ENCODE data around the gene FAM177A1. TPM values are rescaled to one million over a fixed set of nuclear protein-coding genes. Genes with fewer than 3 reads are reported as not detected.

Gene FAM177A1
- total and polyA plus RNA-seq, 10 of the 15 experiments (the other 5 are each of a cell fraction or from before 2014, with no cell fraction given): 5.3 to 38.6 (median 20.7) TPM

DNA sequence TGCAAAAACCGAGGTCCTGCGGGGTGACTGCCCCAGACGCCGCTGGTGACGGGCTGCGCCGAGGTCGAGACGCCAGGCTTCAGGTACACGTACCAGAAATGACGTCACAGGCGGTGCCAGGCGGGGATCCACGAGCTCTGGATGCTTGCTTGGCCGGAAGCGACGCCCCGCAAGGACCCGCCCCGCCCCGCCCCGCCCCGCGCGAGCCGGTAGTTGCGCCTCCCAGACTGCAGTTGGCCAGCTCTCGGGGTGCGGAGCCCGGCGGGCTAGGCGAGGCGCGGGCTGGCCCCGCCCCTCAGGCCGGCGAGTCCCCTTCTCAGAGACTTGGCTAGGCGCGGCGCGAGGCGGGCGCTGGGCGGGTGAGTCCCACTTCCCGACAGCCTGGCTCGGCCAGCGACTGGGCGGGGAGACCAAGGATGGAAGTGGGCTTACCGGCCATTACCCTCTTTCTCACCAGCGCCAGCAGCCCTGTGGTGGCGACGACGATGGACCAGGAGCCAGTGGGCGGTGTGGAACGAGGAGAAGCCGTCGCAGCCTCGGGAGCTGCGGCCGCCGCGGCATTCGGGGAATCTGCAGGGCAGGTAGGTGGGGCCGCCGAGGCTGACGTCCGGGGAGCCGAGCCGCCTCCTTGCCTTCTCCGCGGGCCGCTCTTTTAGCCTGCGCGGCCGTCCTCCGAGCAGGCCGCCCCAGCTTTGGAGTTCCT is at the start of gene FAM177A1 (continued):
- TF ChIP-seq, protein P1, sequence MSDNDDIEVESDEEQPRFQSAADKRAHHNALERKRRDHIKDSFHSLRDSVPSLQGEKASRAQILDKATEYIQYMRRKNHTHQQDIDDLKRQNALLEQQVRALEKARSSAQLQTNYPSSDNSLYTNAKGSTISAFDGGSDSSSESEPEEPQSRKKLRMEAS (IDR thresholded peaks at IDR 0.05; ENCODE audit: low read depth, low read length): no peak; the same call in 1 of the 2 replicates
- TF ChIP-seq RUNX3 (IDR thresholded peaks at IDR 0.05; ENCODE audit: low read length): no peak
- TF ChIP-seq ASH2L (IDR thresholded peaks at IDR 0.05; ENCODE audit: borderline replicate concordance, low read depth): 0 out of 2 replicates have a peak, but pooled peaks have one; percentile 58
- peak; percentile 47; the same call in 1 of the 2 replicates for TF ChIP-seq TBL1XR1 (IDR thresholded peaks at IDR 0.05; ENCODE audit: low read depth, low read length)
- TF ChIP-seq MEF2A (IDR thresholded peaks at IDR 0.05; ENCODE audit: insufficient read depth, low read depth, low read length): no peak
- TF ChIP-seq SUPT20H (IDR thresholded peaks at IDR 0.05; ENCODE audit: borderline replicate concordance, control insufficient read depth, low read depth, low read length): no peak
- TF ChIP-seq, protein P2, sequence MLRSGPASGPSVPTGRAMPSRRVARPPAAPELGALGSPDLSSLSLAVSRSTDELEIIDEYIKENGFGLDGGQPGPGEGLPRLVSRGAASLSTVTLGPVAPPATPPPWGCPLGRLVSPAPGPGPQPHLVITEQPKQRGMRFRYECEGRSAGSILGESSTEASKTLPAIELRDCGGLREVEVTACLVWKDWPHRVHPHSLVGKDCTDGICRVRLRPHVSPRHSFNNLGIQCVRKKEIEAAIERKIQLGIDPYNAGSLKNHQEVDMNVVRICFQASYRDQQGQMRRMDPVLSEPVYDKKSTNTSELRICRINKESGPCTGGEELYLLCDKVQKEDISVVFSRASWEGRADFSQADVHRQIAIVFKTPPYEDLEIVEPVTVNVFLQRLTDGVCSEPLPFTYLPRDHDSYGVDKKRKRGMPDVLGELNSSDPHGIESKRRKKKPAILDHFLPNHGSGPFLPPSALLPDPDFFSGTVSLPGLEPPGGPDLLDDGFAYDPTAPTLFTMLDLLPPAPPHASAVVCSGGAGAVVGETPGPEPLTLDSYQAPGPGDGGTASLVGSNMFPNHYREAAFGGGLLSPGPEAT (IDR thresholded peaks at IDR 0.05; ENCODE audit: low read depth): peak; percentile 34; the same call in 1 of the 2 replicates
- TF ChIP-seq CUX1 (IDR thresholded peaks at IDR 0.05; ENCODE audit: insufficient replicate concordance, low read depth, low read length): no peak
- peak; percentile 87 for TF ChIP-seq LARP7 (IDR thresholded peaks at IDR 0.05)
- TF ChIP-seq, protein P3, sequence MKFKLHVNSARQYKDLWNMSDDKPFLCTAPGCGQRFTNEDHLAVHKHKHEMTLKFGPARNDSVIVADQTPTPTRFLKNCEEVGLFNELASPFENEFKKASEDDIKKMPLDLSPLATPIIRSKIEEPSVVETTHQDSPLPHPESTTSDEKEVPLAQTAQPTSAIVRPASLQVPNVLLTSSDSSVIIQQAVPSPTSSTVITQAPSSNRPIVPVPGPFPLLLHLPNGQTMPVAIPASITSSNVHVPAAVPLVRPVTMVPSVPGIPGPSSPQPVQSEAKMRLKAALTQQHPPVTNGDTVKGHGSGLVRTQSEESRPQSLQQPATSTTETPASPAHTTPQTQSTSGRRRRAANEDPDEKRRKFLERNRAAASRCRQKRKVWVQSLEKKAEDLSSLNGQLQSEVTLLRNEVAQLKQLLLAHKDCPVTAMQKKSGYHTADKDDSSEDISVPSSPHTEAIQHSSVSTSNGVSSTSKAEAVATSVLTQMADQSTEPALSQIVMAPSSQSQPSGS (IDR thresholded peaks at IDR 0.05; ENCODE audit: low read length): no peak; the same call in 1 of the 2 replicates
- TF ChIP-seq ZNF24 (IDR thresholded peaks at IDR 0.05): no peak
- TF ChIP-seq BACH1 (IDR thresholded peaks at IDR 0.05; ENCODE audit: borderline replicate concordance): peak; percentile 83
- TF ChIP-seq SMC3 (IDR thresholded peaks at IDR 0.05; ENCODE audit: borderline replicate concordance, low read length): 0 out of 2 replicates have a peak, but pooled peaks have one; percentile 8
- no peak for TF ChIP-seq BCL11A (IDR thresholded peaks at IDR 0.05; ENCODE audit: low read depth, low read length)
- no peak for TF ChIP-seq SMAD1 (IDR thresholded peaks at IDR 0.05; ENCODE audit: low read depth, partially characterized antibody)
- TF ChIP-seq, protein P4, sequence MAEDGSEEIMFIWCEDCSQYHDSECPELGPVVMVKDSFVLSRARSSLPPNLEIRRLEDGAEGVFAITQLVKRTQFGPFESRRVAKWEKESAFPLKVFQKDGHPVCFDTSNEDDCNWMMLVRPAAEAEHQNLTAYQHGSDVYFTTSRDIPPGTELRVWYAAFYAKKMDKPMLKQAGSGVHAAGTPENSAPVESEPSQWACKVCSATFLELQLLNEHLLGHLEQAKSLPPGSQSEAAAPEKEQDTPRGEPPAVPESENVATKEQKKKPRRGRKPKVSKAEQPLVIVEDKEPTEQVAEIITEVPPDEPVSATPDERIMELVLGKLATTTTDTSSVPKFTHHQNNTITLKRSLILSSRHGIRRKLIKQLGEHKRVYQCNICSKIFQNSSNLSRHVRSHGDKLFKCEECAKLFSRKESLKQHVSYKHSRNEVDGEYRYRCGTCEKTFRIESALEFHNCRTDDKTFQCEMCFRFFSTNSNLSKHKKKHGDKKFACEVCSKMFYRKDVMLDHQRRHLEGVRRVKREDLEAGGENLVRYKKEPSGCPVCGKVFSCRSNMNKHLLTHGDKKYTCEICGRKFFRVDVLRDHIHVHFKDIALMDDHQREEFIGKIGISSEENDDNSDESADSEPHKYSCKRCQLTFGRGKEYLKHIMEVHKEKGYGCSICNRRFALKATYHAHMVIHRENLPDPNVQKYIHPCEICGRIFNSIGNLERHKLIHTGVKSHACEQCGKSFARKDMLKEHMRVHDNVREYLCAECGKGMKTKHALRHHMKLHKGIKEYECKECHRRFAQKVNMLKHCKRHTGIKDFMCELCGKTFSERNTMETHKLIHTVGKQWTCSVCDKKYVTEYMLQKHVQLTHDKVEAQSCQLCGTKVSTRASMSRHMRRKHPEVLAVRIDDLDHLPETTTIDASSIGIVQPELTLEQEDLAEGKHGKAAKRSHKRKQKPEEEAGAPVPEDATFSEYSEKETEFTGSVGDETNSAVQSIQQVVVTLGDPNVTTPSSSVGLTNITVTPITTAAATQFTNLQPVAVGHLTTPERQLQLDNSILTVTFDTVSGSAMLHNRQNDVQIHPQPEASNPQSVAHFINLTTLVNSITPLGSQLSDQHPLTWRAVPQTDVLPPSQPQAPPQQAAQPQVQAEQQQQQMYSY (CRISPR knock-in tag; IDR thresholded peaks at IDR 0.05): no peak
- TF ChIP-seq CHD1 (IDR thresholded peaks at IDR 0.05; ENCODE audit: low read depth, low read length): no peak

All from GM12878 (cell line).